Tibial nerve (tissue), 4 donors: Measurements from ENCODE around the gene PSME3IP1. TPM values are rescaled to one million over a fixed set of nuclear protein-coding genes. Genes with fewer than 3 reads are reported as not detected.

Experiments
- DNase-seq, 2 donors: peaks; one replicate each; pipeline ENCODE4 v3.0.0-alpha.2; 2019; ENCODE audit warnings: low spot score in 2 of 2
- H3K27ac ChIP-seq, 4 donors: fragments of 200-600 bp; sonication (generic) in 3 of 4; one replicate each; pipeline ENCODE4 v1.5.1; 2017 to 2019; ENCODE audit warnings: mild to moderate bottlenecking in 1 of 4
- H3K27me3 ChIP-seq, 2 donors: fragments of 200-600 bp; sonication (generic) in 1 of 2; one replicate each; pipeline versions ENCODE4 v1.5.1 to v1.6.0; 2017 to 2019
- H3K36me3 ChIP-seq, 3 donors: fragments of 200-600 bp; sonication (generic); one replicate each; pipeline ENCODE4 v1.5.1; 2018 to 2019
- H3K4me1 ChIP-seq, 4 donors: fragments of 200-600 bp; sonication (generic) in 3 of 4; one replicate each; pipeline ENCODE4 v1.5.1; 2017 to 2019
- H3K4me3 ChIP-seq, 4 donors: fragments of 200-600 bp; sonication (generic) in 3 of 4; one replicate each; pipeline ENCODE4 v1.5.1; 2017 to 2019; ENCODE audit warnings: mild to moderate bottlenecking in 1 of 4, moderate library complexity in 1 of 4
- H3K9me3 ChIP-seq, 4 donors: fragments of 200-600 bp; sonication (generic) in 3 of 4; one replicate each; pipeline ENCODE4 v1.5.1; 2017 to 2019
- CTCF ChIP-seq, 5 experiments: fragments of 200-600 bp in 3 of 5; fragments of 450-650 bp in 2 of 5; sonication (generic) in 3 of 5; IDR thresholded peaks; one replicate each; pipeline ENCODE4 v1.5.1; 2016 to 2019; ENCODE audit warnings: antibody characterized with exemption in 5 of 5, mild to moderate bottlenecking in 3 of 5, moderate library complexity in 2 of 5
- EP300 ChIP-seq, 2 donors: sonication (generic); formaldehyde crosslinking; IDR thresholded peaks; one replicate each; pipeline ENCODE4 v1.6.1; 2017; ENCODE audit warnings: antibody characterized with exemption in 2 of 2, mild to moderate bottlenecking in 1 of 2
- POLR2A ChIP-seq, 2 donors: fragments of 450-650 bp; IDR thresholded peaks; one replicate each; pipeline ENCODE4 v1.6.1; 2017; ENCODE audit warnings: antibody characterized with exemption in 2 of 2, mild to moderate bottlenecking in 2 of 2, moderate library complexity in 2 of 2
- WGBS, 2 donors: methylation state at CpG; one replicate each; pipeline ENCODE4 v1.1.5; 2018; 5-methylcytosine and 5-hydroxymethylcytosine counted together
- total RNA-seq, 4 donors: library from RNA; depleted of rRNA; stranded (reverse); fragments of >200 nt; gene quantifications; one replicate each; pipeline ENCODE4 v1.1.0, GENCODE V29; 2016

The PSME3IP1 gene
- total RNA-seq, 4 donors from 2014 or later = 58.4 to 100 (median 69.7) TPM

GRCh38 chr16:57102888-57103851, 82.7 kb downstream of the PSME3IP1 start:
- TF ChIP-seq CTCF (IDR thresholded peaks at IDR 0.05) (no peak), POLR2A (IDR thresholded peaks at IDR 0.05) (no peak), EP300 (IDR thresholded peaks at IDR 0.05) (no peak)
- H3K36me3 ChIP-seq = peaks cover 0 to 3% (median 0%) of the 10 kb centered on the region in 3 donors
- peak overlapping the region in 1 of 4 donors; percentile 17 for H3K27ac ChIP-seq
- no peak overlapping the region for H3K4me3 ChIP-seq
- H3K9me3 ChIP-seq = no peaks in the 10 kb centered on the region
- no peaks in the 10 kb centered on the region for H3K27me3 ChIP-seq
- H3K4me1 ChIP-seq = peaks cover 0 to 27% (median 5%) of the 10 kb centered on the region in 4 donors
- 71 to 76% methylated on average over 16 of the region's 16 CpGs for WGBS, 2 donors
- no peak for DNase-seq

Other genes starting within 250 kb of the PSME3IP1 start
- not detected for gene CETP, start 224.1 kb downstream of the PSME3IP1 start, total RNA-seq
- 10 to 100 TPM; 32.4 to 57.9 (median 37.1) TPM for gene NLRC5, start 196.5 kb downstream of the PSME3IP1 start, total RNA-seq
- 10 to 100 TPM; 32.7 to 58.8 (median 46.0) TPM for gene CPNE2, start 93.5 kb downstream of the PSME3IP1 start, total RNA-seq
- gene RSPRY1, start 290 bp upstream of the PSME3IP1 start, total RNA-seq = 10 to 100 TPM; 20.4 to 28.5 (median 24.6) TPM
- gene ARL2BP, start 59.2 kb upstream of the PSME3IP1 start, total RNA-seq = 10 to 100 TPM; 54.0 to 63.8 (median 55.5) TPM
- gene PLLP, start 98.6 kb upstream of the PSME3IP1 start, total RNA-seq = 100 to 1,000 TPM; 162 to 363 (median 321) TPM
- gene CCL22, start 172.7 kb upstream of the PSME3IP1 start, total RNA-seq = not detected
- 10 to 100 TPM in 3 of 4 donors, 1 to 10 TPM in 1; 8.7 to 18.4 (median 15.4) TPM for gene CX3CL1, start 186.5 kb upstream of the PSME3IP1 start, total RNA-seq
- not detected for gene CCL17, start 218.7 kb upstream of the PSME3IP1 start, total RNA-seq